ENCODE results near the gene AFF3.

- TF ChIP-seq POLR2A (IDR thresholded peaks at IDR 0.05; ENCODE audit: low read depth, low read length) (no peak), MYC (IDR thresholded peaks at IDR 0.05; ENCODE audit: insufficient read depth, insufficient read length, insufficient replicate concordance, low read length, severe bottlenecking) (no peak), NR2C2 (IDR thresholded peaks at IDR 0.05; ENCODE audit: borderline replicate concordance, control insufficient read depth, insufficient read length, low read depth) (no peak), SIN3A (IDR thresholded peaks at IDR 0.05; ENCODE audit: low read depth, low read length) (no peak), ZNF274 (IDR thresholded peaks at IDR 0.05; ENCODE audit: insufficient read depth, insufficient read length) (no peak), FOXM1 (IDR thresholded peaks at IDR 0.05; ENCODE audit: low read depth, low read length) (no peak)
Observed at GRCh38 chr2:99787769-99788382, 354.5 kb downstream of the AFF3 start.

Measured in GM12878 (cell line).